Muscle of arm (tissue), 12 donors: ENCODE results near the gene KIAA0513. TPM values are rescaled to one million over a fixed set of nuclear protein-coding genes. Genes with fewer than 3 reads are reported as not detected.

Source experiments
- DNase-seq: peaks from one replicate; pipeline ENCODE4 v3.0.0-alpha.2; 2013
- polyA plus RNA-seq, 12 donors: library from polyadenylated mRNA; unstranded; fragments of 120-200 nt; gene quantifications; one replicate each; pipeline ENCODE4 v1.2.1, GENCODE V29; 2013; ENCODE audit not compliant: insufficient read length in 12 of 12

The KIAA0513 gene
- polyA plus RNA-seq, 12 donors = 1.7 to 5.6 (median 2.2) TPM; not detected in 1

- DNase-seq = no peak
Measured at GRCh38 chr16:85069171-85069570, 41.6 kb downstream of the KIAA0513 start.

DNA sequence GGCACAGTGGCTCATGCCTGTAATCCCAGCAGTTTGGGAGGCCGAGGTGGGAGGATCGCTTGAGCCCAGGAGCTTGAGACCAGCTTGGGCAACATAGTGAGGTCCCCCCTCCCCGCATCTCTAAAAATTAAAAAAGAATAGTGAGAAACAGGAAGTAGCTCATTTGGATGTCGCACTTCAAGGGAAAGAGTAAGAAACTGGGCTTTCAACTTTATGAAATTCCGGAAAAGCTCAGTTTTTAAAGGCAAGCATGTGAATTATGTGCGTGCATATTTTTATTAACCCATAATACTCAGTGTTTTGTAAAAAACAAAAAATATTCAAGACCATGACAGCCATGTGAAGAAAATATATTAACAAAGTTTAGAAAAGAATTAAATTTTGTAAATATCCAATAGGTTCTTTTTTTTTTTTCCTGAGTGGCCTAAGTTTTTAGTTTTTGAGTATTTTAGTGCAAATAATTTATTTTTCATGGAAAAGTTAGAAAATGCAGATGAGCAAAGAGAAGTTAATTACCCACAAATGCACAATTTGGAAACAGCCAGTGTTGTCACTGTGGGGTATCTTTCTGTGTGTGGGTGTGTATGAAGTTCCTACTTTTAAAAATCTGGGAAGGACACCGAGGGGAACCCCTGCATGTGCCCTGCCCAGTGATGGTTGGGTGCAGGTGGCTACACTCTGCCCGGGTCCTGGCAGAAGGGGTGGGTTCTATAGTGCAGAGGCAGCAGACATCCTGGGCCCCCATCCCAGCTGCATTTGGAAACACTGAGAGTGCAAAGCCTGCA, 44.7 kb downstream of the KIAA0513 start:
- DNase-seq = no peak

DNA sequence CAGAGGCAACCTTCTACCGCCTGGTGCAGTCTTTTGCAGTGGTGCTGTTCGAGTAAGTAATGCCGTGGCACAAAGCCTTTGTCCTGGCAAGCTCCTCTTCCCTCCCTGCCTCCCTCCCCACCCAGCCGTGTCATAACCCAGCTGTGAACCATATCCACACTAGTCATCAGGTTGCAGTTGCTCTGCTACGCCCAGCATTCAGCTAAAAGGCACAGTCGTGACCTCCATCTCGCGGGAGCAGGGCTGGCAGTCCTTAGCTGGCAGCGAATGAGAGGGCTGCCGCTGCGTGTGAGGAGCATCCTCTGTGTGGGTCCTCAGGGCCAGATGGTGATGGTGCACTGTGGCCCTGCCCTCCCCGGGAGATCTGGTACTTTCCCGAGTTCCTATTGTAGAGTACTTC, 45.4 kb downstream of the KIAA0513 start:
- peak; percentile 34 for DNase-seq

- no peak for DNase-seq
Measured at GRCh38 chr16:85074225-85074914, 46.8 kb downstream of the KIAA0513 start.

- DNase-seq = no peak
Measured at GRCh38 chr16:85075236-85075924, 47.8 kb downstream of the KIAA0513 start.

DNA sequence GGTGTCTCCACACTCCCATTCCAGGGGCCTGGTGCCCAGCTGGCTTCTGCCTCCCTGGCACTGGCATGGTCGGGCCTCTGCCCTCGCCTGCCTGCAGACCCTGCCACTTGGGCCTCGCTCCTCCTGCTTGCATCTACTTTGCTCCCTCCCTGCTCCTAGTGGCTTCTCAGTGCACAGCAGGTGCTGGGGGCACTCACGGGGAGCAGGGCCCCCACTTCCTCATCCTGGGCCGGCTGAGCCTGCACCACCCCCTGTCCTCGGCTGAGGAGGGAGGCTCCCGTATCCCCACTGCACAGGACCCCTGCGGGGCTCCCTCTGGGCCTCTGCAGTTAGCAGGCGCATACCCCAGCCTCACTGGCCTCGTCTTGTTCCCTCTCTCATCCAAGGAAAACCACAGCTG, 49.4 kb downstream of the KIAA0513 start:
- no peak for DNase-seq

DNA sequence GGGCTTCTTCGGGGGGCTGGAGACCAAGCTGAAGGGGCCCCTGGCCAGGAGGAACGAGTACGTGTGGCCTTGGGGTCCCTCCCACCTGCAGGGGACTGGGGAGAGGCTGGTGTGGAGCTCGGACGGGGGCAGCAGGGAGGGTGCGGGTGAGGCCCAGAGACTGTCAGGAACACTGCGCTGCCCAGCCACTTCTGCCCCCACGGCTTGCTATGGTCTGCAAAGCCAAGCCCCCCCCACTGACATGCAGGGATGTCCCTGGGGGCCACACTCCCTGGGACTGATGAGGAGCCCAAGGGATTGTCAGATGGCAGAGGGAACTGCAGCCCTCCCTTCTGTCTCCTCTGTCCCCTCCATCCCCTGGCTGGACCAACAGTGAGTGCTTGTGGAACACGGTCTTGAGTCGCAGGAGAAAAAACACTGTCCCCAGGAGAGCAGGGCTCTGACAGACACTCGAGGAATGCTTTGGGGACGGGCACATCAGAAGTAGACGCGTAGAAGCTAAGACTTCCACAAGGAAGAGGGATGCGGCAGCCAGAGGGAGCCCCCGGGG, 50.1 kb downstream of the KIAA0513 start:
- no peak for DNase-seq

GRCh38 chr16:85078226-85078625, 50.6 kb downstream of the KIAA0513 start:
- DNase-seq = no peak

GRCh38 chr16:85078952-85079351, 51.4 kb downstream of the KIAA0513 start:
- DNase-seq = no peak

DNA sequence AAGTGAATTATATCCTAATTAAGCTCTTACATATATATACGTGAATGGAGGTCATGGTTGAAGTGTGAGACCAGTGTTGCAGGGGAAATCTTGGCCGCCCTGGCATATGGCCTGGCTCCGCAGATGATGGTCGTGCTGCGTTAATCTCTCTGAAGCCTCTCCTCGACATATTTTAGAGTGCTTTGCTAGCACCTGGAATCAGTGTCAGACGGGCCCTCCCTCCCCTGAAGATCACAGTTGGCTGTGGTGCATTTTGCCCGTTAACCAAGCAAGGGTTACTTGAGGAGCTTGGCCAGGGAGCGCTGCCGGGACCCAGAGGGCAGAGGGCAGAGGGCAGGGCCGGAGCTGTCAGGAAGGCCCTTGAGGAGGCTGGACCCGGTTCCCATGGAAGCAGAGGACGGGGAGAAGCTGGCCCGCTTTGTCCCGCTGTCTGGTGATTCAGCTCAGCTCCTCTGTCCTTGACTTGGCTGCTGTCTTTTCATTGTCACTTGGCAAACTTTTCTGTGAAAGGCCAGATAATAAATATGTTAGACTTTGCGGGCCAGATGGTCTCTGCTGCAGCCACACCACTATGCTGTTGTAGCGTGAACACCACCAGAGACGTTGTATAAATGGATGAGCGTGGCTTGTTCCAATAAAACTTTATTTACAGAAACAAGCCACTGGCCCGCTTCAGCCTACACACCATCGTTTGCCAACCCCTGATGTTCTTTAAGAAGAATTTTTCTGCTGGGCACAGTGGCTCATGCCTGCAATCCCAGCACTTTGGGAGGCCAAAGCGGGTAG, 52.4 kb downstream of the KIAA0513 start:
- DNase-seq = no peak

GRCh38 chr16:85081038-85081437, 53.4 kb downstream of the KIAA0513 start:
- DNase-seq = no peak

- DNase-seq = no peak
Measured at GRCh38 chr16:85081765-85082164, 54.2 kb downstream of the KIAA0513 start.

GRCh38 chr16:85082173-85083050, 54.8 kb downstream of the KIAA0513 start:
- DNase-seq = no peak

GRCh38 chr16:85083051-85083639, 55.5 kb downstream of the KIAA0513 start:
- no peak for DNase-seq

GRCh38 chr16:85084841-85085510, 57.4 kb downstream of the KIAA0513 start:
- DNase-seq = no peak

GRCh38 chr16:85085721-85086120, 58.1 kb downstream of the KIAA0513 start:
- DNase-seq = no peak

DNA sequence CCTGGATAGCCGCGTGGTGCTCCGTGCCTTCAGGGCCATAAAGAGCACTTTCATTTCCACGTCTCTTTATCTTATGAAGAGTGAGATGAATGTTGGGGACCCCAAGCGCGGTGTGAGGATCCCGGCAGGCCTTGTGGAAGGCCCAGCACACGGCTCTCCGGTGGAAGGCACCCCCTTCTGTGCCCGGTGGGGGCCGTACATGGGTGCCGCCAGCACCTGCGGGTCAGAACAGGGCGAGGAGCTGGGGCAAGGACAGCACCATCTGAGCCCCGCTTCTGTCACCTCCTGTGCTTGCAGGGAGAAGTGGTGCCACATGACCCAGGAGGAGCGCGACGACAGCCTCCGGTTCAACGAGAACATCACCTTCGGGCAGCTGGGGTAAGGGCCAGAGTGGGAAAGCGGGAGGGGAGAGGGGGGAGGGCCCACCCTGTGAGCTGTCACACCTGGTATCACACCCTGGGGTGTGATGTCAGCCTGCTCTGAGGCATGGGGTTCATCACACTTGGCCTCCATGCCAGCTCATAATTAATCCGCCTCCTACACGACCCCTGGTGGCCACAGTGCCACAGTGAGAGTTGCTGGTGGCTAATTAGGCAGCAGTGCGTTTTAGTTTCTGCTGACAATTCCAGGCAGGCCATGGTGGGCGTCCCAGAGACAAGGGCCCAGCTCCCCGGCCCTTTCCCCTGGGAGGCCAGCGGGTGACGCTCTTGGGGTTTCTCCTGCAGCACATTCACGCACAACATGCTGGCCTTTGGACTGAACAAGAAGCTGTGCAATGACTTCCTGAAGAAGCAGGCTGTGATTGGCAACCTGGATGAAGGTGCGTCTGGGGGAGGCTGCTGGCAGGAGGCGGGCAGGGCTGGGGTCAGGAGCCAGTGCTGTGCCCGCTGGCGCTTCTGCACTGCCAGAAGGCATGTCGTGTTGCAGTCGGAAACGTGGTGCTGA, 59.0 kb downstream of the KIAA0513 start:
- peak; percentile 48 for DNase-seq

DNA sequence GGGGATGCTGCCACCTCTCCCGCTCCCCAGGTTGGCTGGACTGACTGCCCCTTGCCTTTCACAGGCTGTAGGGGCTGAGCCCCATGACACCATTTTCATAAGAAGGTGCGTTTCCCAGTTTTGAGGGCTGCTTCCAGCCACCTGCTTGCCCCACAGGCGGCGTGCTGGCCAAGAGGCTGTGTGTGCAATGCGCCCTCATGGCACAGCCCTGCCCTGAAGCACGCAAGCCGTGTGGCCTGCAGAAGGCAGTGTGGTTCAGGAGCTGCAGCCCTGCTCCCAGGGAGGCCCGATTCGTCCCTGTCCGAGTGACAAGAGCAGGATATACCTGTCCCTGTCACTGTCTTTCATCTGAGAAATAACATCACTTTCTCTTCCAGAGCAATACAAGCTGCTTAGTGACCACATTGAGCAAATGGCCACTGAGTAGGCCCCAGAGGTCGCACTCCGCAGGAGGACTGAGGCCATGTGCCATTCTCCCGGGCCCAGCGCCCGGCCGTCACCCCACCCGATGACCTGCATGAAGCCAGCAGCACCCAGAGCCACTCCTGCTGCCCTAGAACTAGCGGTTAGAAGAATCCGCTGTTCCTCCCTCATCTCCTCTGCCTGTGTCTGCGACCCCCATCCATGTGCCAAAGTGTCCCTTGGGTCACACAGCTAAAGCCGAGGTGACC, 60.4 kb downstream of the KIAA0513 start:
- DNase-seq = no peak
